Caki2 (cell line): ENCODE results near the gene KANSL1L. TPM values are rescaled to one million over a fixed set of nuclear protein-coding genes. Genes with fewer than 3 reads are reported as not detected.

ENCODE experiments used
- DNase-seq: peaks from one replicate; pipeline ENCODE4 v3.0.0-alpha.2; 2015; ENCODE audit warnings: low read depth
- in situ Hi-C: cut with HindIII; loops from 2 replicates; pipeline ENCODE4 v1.10.0; 2016; ENCODE audit warnings: low sequenced_read_pairs, low pct_unique_long_range_greater_than_20kb, mixed read lengths
- total RNA-seq: library from RNA; depleted of rRNA; stranded (reverse); fragments of >200 nt; shearing (Covaris generic); gene quantifications from 2 replicates; pipeline ENCODE4 v1.2.3, GENCODE V29; 2014; ENCODE audit warnings: low replicate concordance

KANSL1L gene
- total RNA-seq, 1 experiment from 2014 or later: 14.5 TPM

GRCh38 chr2:210128961-210129360 lies 42.2 kb downstream of the KANSL1L start:
- in situ Hi-C loops: no loop called here
- no peak for DNase-seq

- DNase-seq: no peak
- in situ Hi-C loops: no loop called here
These were observed 57.5 kb downstream of the KANSL1L start for GRCh38 chr2:210113614-210114235.

GRCh38 chr2:210112871-210113270 lies 58.3 kb downstream of the KANSL1L start:
- DNase-seq: no peak
- in situ Hi-C loops: no loop called here

- in situ Hi-C loops: no loop called here
- no peak for DNase-seq
These were observed 71.3 kb downstream of the KANSL1L start for GRCh38 chr2:210099940-210100339.

GRCh38 chr2:210094787-210095186 lies 76.4 kb downstream of the KANSL1L start:
- no peak for DNase-seq
- in situ Hi-C loops: no loop called here

GRCh38 chr2:210092791-210093190 lies 78.4 kb downstream of the KANSL1L start:
- DNase-seq: no peak
- in situ Hi-C loops: no loop called here

GRCh38 chr2:210086930-210087329 lies 84.3 kb downstream of the KANSL1L start:
- DNase-seq: no peak
- in situ Hi-C loops: no loop called here

- peak; percentile 4 for DNase-seq
- in situ Hi-C loops: no loop called here
These were observed 84.9 kb downstream of the KANSL1L start for GRCh38 chr2:210086292-210086691.

- peak; percentile 43 for DNase-seq
- in situ Hi-C loops: no loop called here
These were observed 98.2 kb downstream of the KANSL1L start for GRCh38 chr2:210072922-210073509.

- in situ Hi-C loops: no loop called here
- no peak for DNase-seq
These were observed 98.7 kb downstream of the KANSL1L start for GRCh38 chr2:210072493-210072892.

GRCh38 chr2:210063306-210063705 lies 107.9 kb downstream of the KANSL1L start:
- DNase-seq: no peak

GRCh38 chr2:210055825-210056224 lies 115.4 kb downstream of the KANSL1L start:
- no peak for DNase-seq
- in situ Hi-C loops: no loop called here

More at GRCh38 chr2:210063306-210063705, 107.9 kb downstream of the KANSL1L start:
- in situ Hi-C loops: no loop called here

GRCh38 chr2:210054696-210055095 lies 116.5 kb downstream of the KANSL1L start:
- no peak for DNase-seq
- in situ Hi-C loops: no loop called here

- in situ Hi-C loops: no loop called here
- DNase-seq: no peak
These were observed 120.3 kb downstream of the KANSL1L start for GRCh38 chr2:210050885-210051284.

GRCh38 chr2:210049831-210050230 lies 121.4 kb downstream of the KANSL1L start:
- in situ Hi-C loops: no loop called here
- DNase-seq: no peak

- no peak for DNase-seq
- in situ Hi-C loops: no loop called here
These were observed 124.2 kb downstream of the KANSL1L start for GRCh38 chr2:210046851-210047500.

- no peak for DNase-seq
- in situ Hi-C loops: no loop called here
These were observed 133.1 kb downstream of the KANSL1L start for GRCh38 chr2:210038078-210038477.

- in situ Hi-C loops: no loop called here
- DNase-seq: no peak
These were observed 135.5 kb downstream of the KANSL1L start for GRCh38 chr2:210035679-210036078.

GRCh38 chr2:210034087-210034683 lies 137.0 kb downstream of the KANSL1L start:
- no peak for DNase-seq
- in situ Hi-C loops: no loop called here
